ENCODE results near the gene IMP4.

- TF ChIP-seq CTCF (IDR thresholded peaks at IDR 0.05) (no peak), POLR2A (IDR thresholded peaks at IDR 0.05) (no peak)
Observed at GRCh38 chr2:130328710-130329109, 14.0 kb upstream of the IMP4 start.

Measured in uterus (tissue), 2 donors.